HG03442 (cell line): ENCODE measurements around the gene DEPP1.
A peak's percentile ranks its signal among the peaks of the same experiment; 100 is the strongest.

ENCODE experiments used
- ATAC-seq: cut with Tn5 transposase; IDR thresholded peaks from one replicate; pipeline ENCODE4 v1.9.1; 2021; ENCODE audit warnings: mild to moderate bottlenecking, moderate library complexity; ENCODE audit not compliant: unreplicated experiment

DEPP1 gene

DNA sequence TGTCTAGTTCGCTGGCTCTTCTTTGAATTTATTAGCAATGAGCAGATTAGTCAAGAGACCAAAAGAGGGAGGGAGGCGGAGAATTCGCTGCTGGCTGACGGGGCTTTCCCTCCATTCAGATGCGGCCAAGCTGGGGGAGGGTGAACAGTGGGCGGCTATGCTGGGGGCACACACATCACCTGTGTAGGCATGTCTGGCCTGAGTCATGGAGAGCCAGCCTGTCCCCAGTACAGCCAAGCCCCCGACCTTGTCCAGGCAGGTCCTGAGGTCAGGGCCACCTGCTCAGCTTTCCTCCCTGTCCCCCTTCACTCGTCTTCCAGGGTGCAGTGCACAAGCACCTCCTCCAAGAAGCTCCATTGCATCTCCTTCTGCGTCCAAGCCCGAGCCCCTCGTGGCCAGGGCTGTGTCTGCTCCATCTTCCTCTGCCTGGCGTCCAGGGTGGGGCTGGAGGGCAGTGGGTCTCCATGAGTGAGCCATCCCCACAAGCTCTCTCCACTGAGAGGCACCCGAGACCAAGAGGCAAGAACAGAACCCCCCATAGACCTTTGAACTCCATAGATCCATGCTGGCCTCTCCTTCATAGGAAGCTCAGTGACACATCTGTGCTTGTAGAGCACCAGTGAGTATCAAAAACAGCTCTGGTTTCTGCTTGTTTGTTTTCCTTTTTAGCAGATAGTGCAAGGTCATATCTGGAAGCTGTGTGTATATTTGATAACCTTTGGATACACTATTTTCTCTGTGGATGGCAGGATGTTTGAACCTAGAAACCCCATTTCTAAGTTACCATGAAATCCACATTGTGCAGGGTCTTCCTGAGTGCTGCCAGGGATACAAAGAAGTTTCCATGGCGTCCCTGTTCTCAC, 1.9 kb upstream of the DEPP1 start:
- no peak for ATAC-seq

DNA sequence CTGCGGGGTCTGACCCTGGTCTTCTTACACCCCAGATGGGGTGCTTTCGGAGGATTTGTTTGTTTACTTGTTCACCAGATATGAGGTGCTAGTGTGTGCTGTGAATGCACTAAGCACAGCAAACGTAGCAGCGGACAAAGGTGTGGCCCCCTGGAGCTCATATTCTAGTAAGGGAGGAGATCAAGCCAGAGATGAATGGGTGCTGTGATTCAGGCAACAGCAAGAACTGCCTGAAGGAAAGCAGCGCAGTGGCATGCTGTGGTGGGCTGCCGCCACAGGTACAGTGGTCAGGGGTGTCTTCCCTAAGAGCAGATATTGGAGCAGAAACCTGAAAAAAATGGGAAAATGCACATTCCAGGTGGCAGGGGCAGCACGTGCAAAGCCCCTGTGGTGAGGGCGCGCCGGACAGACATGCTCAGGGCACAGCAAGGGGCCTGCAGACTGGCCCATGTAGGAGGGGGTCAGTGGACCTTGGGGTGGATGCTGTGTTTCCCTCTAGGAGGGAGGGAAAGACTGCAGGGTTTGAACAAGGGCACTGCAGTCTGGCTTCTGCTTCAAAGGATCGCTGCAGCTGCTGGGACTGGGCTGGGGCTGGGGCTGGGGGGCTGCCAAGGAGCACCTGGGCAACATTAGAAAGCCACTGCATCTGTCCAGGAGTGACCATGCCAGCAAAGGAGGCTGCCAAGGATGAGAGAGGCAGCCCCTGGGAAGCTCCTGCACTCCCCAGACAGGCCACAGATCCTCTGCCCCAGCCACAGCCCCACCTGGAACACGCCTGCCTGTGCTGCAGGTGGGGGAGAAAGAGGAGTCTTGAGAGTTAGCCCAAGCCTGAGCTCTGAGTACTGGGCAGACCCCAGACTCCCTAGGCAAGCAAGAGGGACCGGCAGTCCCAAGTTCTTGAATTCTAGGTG, 927 bp upstream of the DEPP1 start:
- no peak for ATAC-seq

DNA sequence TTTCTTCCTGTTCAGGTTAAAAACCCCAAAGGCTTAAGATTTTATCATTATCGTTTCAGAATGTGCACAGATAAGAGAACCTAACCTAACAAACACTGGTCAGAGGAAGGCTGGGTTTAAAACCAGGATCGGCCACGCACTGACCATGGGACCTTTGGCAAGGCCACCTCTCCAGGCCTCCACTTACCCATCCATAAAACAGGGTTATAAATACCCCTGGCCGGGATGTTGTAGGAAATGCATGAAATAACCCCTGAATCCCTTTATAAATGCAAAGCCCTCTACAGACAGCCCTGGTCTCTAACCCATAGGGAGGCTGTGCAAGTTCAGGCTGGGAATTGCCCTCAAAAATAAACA, 418 bp downstream of the DEPP1 start:
- ATAC-seq = no peak

DNA sequence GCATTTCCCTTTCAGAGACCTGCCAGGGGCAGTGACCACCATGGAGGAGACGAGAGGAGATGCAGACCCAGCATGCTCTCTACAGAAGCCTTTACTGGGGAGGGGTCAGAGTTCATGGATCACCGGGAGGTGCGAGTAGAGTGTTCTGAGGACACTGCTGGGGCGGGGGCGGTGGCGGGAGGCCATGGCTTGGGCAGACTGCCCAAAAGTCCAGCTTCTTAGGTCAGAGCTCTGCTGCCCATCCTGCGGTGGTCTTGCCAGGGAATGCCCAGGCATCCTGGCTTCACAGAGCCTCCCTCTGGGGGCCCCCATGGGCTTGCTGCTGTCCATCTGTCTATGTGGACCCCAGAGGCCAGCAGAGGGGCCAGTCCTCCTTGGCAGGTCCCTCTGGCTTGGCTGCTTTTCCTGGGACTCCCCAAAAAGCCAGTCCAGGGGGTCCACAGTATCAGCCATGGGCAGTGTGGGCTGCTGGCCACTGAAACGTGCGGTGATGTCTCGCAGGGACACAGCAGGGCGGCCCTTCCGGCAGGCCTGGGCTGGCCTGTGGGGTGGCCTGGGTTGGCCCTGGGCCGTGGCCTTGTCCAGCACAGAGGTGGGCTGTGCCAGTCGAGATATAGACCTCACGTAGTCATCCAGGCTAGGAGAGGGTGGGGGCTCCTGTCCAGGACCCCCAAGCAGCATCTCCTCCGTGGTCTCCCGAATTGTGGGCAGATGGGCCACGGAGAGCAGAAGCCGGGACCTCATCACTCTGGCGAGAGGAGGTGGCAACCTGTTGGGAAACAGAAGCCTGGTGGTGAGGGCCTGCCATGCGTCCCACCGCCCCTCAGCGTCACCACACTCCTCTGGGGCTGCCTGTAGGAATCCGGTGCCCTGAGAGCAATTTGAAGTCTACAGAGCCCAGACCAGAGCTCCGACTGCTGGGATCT, 1.1 kb downstream of the DEPP1 start:
- ATAC-seq = no peak

DNA sequence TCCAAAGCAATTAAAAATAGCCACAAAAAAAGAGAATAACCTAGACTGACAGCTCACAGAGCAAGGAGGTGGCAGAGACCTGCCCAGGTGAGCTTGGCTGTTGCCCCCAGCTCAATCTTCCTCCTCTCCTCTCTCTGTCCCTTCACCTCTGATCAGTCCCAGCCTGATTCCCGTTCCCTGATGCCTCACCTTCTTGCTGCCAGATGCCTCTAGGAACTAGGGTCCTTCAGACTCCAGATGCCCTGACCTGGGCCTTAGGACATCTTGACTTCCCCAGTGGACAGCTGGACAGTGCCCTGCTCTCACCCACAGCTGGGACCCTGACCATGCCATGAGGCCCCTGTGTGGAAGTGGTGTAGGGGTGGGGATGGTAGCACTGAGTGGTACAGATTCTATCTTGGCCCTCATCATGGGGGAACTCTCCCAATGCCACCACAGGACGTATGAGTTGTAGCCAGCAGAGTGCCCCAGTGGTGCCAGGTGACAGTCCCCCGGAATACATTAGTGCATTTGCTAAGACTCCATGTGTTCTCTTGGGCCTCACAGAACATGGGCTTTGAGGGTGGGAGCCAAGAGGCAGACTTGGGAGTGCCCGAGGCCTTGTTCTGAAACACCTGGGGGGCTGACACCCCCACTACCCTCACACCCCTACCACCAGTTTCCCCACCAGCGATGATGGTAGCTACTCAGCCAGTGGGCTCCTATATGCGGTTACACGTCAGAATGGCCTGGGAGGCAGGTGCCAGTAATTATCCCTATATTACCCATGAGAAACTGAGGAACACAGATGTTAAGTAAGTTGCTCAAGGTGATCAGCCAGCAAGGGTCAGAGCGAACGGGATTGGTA, 2.0 kb downstream of the DEPP1 start:
- no peak for ATAC-seq

DNA sequence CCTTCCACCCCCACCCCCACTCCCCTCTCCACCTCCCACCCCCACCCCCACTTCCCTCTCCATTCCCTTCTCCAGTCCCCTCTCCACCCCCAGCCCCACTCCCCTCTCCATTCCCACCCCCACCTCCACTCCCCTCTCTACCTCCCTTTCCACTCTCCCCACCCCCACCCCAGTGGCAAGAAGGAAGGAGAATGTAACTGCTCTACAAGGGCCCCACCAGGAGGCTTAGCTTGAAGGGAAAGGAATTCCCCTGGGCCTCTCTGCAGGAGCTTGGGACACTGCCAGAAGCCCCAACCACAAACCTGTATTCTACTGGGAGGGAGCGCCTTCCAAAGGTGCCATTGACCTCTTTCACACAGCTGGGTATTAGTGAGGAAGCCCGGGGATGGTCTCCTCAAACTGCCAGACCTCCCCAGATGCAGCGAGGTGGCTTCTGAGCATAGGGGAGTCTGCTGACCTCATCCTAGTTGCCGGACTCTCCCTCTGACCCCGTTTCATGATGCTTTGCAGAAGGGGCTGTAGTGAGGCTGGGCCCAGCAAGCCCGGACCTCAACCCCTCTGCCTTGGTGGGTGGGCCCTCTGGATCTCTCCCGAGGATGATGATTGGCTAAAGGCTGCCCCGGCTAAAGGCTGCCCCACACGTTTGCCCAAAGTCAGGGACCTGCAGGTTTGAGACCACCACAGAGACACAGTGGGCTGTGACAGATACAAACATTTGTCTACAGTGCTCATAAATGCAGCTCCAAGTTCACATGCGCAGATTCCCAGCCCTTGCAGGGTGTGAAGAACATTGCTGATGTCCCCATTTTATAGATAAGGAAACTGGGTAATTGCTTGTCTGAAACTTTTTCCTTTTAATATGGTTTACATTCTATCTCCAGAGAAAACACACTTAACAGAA, 2.9 kb downstream of the DEPP1 start:
- ATAC-seq = no peak

DNA sequence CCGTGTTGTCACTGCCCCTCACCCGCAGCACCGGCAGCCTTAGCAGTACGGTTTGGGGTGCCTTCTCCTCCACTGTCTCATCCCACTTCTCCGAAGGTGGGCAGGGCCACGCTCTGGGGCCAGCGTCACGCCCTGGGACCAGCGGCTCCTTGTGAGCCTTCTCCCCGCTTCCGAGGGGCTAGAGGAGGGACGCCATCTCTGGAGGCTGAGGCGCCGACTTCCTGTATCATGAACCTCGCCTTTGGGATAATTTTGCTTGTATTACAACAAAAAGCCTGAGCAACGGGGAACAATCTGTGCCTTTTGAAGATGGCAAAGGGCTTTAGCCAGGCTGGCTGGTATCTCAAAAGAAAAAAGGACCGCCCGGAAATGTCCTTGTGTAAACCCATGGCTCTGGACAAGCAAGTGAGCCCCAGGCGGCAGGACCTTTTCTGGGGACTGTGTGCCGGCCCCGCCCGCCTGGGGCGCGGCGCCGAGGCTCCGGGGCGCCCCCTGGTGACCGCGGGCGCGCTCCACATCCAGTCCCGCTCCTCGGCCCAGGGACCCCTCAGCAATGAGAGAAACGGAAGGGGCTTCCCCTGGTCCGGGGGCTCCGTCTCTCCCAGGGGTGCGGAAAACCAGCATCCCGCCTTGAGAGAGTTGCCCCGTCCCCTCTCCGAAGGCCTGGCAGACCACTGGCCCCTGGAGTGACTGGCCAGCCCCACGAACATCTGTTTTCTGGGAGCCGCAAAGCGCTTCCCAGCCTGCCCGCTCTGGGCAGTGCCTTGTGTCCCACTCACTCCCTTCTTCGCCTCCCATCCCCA, 3.8 kb downstream of the DEPP1 start:
- peak; percentile 70 for ATAC-seq

DNA sequence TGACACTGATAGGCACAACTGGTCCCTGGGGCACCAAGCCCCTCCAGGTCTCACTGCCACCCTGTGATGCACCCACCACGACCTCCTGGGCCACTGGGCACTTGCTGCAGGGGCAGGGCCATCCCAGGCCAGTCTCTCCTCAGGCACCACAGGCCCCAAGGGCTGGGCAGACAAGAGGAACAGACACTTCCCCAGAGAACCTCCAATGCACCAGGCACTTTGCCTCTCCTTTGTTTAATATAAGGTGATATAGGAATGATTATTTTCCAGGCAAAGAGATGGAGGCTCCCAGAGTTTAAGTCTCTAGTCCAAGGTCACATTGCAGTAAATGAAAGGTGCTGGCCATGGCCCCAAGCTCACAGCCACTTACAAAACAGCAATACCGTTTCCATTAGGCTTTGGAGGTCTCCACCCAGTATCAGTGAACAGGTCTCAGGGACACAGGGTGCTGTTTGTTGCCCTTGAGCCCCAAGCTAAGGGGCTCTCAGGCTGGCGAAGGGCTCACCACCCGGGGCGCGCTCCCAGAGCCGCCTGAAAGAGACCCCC, 4.5 kb downstream of the DEPP1 start:
- no peak for ATAC-seq

DNA sequence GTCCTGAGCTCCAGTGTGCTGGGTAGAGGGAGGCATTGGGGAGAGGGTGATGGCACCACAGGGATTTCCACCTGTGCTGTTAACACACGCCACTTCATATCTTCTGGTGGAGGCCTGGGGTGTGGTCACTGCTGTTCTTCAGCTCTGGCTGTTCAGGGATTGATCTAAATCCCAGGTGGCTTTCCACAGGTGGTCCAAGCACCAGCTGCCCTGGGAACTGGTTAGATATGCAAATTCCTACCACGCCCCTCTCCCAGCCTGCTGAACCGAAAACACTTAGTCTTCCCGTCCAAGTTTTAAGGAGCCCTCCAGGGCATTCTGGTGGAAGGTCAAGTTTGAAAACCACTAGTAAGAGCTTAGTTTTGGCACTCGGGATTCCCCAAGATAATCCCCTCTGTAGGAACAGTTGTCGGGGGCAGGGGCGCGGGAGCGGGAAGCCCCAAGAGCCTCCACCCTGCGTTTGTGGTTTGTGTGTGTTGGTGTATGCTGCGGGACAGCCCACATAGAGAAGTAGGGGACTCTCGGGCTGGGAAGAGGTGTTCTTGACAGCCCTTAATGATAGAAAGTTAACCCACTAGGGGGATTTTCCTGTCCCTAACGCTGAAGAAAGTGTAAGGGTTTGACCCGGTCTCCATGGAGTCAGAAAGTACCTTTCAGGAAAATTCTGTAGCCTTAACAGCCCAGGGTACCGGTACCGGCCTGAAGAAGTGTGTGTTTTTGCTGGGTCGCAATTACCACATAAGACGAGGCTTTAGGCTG, 5.1 kb downstream of the DEPP1 start:
- peak; percentile 22 for ATAC-seq

DNA sequence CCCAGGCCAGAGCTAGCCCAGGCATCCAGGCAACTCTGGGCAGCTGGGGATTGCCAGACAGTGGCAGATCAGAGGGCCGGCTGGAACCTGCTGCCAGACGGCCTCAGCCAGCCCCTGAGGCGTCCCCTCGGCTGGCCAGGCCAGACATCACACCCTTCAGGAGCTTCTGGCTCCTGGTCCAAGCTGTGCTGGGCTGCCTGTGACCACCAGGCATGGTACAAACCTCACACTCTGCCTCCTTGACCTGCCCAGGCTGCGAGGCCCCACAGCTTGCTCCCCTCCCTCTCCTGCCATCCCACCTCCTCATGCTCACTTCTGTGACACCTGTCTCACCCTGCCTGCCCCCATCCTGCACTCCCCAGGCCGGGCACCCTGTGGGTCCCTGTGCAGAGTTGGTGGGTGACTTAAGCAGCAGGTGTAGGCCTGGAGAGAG, 5.7 kb downstream of the DEPP1 start:
- ATAC-seq = no peak

DNA sequence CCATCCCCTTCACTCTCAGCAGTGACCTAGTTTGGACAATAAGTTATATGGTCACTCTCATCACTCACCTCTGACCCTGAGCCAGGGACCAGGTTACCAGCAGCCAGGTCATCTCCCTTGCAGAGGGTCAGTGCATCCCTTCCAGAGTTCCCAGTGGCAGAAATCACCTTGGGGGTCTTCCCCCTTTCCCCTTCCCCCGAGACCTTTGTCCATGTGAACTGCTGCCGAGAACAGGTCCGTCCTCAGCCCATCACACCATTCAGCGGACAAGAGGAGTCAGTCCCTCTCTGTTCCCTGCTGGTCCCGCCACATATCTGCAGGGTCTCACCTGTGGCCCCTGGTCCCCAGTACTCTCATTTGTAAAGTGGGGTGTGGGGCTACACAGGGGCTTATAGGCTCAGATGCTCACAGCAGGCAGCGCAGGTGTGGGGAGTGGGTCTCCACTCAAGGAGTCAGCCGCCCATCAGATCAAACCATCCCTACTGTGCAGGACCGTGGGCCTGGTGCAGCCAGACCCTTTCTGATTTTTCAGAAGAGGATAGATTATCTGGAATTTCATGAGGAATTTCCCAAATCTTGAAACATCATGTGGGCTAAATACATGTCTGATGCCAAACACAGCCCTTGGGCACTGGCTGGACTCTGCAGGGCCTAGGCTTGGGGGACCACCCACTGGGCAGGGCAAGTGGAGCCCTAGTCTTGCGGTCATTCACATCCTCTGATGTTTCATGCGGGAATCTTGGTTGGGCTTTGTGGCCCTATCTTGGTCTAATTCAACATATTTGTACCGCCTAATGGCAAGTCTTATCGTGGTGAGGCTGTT, 6.5 kb downstream of the DEPP1 start:
- ATAC-seq = no peak

DNA sequence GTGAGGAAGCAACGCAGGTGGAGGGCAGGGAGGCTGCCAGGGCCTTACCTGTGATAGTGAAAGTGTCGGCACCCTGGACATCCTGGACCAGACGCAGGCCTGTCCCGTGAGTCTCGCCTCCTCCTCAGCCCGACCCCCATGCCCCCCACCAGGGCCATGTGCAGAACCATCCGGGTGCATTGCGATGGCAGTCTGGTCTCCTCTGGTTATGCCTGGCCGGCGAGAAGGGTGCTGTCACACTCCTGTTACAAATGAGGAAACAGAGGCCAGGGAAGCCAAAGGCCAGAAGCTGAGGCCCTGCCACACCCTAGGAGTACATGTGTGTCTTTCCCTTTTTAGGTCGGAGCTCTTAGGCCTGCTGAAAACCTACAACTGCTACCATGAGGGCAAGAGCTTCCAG, 7.2 kb downstream of the DEPP1 start:
- no peak for ATAC-seq

DNA sequence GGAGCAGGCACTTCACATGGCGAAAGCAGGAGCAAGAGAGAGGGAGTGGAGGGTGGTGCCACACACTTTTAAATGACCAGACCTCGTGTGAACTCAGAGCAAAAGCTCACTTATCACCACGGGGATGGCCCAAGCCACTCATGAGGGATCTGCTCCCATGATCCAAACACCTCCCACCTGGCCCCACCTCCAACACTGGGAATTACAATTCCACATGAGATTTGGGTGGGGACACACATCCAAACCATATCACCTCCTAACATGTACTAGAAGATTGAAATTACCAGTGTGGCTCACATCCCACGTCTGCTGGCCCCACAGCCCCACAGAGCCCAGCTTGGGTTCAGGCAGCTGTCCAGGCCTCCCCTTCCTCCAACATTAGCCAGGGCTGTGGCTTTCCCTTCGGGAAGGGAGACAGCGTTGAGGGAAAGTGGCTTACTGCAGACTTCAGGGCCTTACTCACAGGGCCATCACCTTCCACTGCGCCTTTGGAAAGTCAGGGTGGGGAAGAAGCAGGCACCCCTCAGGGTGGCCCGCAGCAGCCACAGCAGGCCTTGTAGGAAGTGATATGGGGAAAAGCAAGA, 7.7 kb downstream of the DEPP1 start:
- ATAC-seq = no peak

DNA sequence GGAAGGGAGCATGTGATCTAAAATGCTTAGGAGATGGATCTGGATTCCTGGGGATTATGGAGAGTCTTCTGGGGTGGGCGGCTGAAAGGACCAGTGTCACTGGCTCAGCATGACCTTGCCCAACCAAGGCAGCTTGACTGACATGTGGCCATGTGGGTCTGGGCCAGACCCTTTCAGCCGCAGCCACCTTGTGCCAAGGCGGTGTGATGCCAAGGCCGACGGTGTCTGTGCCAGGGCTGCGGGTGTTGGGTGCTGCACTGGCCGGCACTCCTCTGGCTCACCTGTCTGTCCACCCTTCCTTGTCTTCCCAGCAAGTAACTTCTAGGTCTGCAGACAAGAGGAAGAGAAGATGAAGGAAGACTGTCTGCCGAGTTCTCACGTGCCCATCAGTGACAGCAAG, 8.8 kb downstream of the DEPP1 start:
- ATAC-seq = no peak

DNA sequence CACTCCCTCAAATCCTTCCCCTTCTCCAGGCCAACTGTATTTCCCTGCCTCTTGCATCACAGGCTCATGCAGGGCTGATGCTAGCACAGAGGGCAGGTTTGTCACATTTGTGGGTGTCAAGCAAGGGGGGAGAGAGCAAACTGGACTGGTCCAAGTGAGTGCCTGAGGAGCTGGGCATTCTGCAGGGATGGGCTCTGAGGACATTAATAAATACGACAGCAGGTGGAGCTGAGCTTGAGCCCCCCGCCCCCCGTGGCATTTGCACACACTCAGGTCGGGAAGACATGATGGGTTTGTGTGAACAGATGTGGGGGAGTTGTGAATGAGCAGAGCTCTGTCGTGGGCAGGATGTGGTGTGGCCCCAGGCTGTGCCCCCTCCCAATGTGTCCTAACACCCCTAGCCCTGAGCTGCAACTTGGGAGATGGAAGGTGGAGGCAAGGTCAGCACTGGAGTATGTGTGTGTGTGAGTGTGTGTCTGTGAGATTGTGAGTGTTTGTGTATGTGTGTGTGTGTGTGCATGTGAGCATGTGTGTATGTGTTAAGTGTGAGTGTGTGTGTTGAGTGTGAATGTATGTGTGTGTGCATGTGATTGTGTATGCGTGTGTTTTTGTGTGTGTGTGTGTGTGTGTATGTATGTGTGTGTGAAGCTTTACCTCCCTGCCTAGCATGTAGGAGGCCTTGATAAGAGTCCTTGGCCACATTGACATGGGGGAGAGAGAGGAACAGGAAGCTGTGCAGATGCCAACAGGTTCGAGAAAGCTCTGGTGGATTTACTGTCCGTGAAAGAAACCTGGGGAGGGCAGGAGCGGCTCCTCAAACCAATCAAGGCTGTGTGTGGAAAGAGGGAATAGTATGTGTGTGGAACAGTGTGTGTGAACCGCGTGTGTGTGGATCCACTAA, 9.9 kb downstream of the DEPP1 start:
- ATAC-seq = no peak
